Activated CD8-positive, alpha-beta memory T cell treated with anti-CD3 and anti-CD28 coated beads for 36 hours (primary cell): ENCODE data around the gene ZHX3. TPM values are rescaled to one million over a fixed set of nuclear protein-coding genes. Genes with fewer than 3 reads are reported as not detected.

ENCODE experiments used
- CTCF ChIA-PET: fragments of 350-600 bp; sonication (Branson Sonifier 250); formaldehyde crosslinking; loops from one replicate; lab custom pipeline; 2021; ENCODE audit warnings: antibody characterized with exemption; lab: Charles Lee
- POLR2A ChIA-PET: fragments of 350-600 bp; sonication (Branson Sonifier 250); formaldehyde crosslinking; loops from one replicate; lab custom pipeline; 2021; ENCODE audit warnings: antibody characterized with exemption; lab: Charles Lee
- total RNA-seq, 2 experiments: library from RNA; stranded (reverse); gene quantifications; one replicate each; pipeline ENCODE4 v1.2.3, GENCODE V29; 2021

The ZHX3 gene
- total RNA-seq, 2 experiments from 2014 or later: 14.5 to 16.0 TPM

DNA sequence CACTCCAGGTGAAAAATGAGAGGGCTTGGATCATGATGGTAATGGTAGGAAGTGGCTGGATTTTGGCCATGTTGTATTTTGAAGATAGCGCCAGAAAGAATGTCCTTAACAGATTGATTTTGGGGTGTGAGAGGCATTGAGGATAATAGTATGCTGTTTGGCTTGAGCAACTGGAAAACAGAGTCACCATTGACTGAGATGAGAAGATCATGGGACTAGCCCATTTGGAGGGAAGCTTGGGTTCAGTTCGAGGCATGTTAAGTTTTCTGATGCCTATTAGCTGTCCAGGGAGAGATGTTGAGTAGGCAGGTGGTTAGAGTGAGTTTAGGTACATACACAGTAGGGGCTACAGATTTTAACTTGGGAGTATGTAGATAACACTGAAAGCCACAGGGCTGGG, 156.8 kb downstream of the ZHX3 start:
- POLR2A ChIA-PET: no interaction called here
- CTCF ChIA-PET: interaction anchor here (1.0 to 1.3 kb wide), 4 partner anchors 10 to 110 kb away, joined by 3 read pairs; no protein-coding TSS in a partner anchor

DNA sequence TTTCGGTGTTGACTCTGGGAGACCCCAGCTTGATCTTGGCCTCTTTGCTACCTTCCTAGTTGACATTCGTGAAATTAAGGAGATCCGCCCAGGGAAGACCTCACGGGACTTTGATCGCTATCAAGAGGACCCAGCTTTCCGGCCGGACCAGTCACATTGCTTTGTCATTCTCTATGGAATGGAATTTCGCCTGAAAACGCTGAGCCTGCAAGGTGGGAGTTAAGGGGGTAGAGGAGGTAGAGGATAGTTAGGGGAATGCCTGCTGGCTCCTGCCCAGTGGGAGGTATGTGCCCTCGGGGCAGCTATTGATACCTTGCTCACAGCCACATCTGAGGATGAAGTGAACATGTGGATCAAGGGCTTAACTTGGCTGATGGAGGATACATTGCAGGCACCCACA, 158.0 kb downstream of the ZHX3 start:
- POLR2A ChIA-PET: interaction anchor here (5.6 kb wide), 1 partner anchor 20 kb away, joined by 71 read pairs; the partner anchor contains the start of gene PLCG1
- CTCF ChIA-PET: interaction anchor here (1.3 to 3.2 kb wide), 2 partner anchors 21 to 23 kb away, joined by 3 to 23 read pairs; no protein-coding TSS in a partner anchor

DNA sequence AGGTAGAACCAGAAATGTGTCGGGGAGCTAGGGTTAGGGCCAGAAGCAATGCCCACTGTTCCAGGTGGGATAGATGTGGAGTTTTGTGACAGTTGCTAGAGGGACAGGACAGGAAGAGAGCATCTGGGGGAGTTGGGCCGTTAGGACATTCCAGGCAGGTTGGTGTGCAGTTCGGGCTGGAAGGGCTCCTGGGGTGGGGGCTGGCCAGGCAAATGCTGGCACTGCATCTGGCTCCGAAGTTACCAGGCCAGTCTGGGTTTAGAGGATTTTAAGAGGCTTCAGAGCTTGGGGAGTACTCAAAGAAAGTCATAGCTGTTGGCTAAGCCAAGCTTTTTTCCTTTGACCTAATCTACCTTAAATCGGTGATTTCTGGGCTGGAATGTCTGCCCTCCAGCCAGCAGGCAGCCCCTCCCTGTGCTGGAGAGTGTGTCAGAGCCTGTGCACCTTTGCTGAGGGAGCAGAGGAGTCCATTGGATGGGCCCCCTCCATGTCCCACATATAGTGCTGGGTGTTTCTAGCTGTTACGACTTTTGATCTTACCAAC, 159.4 kb downstream of the ZHX3 start:
- ChIA-PET POLR2A (interaction anchor here (1.2 to 5.6 kb wide), 5 partner anchors 11 to 159 kb away, joined by 4 to 71 read pairs (median 6); partner anchors contain the start of genes PLCG1 and ZHX3), CTCF (interaction anchor here (0.6 to 5.2 kb wide), 10 partner anchors 11 to 181 kb away, joined by 3 to 43 read pairs (median 8); no protein-coding TSS in a partner anchor)

DNA sequence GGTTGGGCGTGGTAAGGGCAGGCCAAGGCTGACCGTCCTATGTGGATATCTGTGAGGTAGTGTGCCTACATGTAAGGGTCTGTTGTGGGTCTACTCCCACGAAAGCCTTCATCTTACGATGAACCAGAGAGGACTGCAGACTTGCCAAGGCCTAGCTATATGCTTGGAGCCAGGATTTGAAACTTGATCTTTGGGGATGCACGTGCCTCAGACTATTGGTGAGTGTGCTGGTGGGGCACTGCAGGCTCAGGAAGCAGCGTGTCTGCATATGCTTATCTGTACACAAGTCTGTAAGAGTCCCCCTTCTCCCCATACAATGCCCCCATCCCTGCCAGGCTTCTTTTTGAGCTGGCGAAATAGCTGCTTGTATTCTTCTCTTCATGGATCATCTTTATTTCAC, 162.3 kb downstream of the ZHX3 start:
- ChIA-PET CTCF (interaction anchor here (0.8 to 5.2 kb wide), 7 partner anchors 8 to 230 kb away, joined by 3 to 43 read pairs (median 10); no protein-coding TSS in a partner anchor), POLR2A (interaction anchor here (1.1 to 5.6 kb wide), 2 partner anchors 11 to 16 kb away, joined by 5 to 71 read pairs; partner anchors contain the start of gene PLCG1)

DNA sequence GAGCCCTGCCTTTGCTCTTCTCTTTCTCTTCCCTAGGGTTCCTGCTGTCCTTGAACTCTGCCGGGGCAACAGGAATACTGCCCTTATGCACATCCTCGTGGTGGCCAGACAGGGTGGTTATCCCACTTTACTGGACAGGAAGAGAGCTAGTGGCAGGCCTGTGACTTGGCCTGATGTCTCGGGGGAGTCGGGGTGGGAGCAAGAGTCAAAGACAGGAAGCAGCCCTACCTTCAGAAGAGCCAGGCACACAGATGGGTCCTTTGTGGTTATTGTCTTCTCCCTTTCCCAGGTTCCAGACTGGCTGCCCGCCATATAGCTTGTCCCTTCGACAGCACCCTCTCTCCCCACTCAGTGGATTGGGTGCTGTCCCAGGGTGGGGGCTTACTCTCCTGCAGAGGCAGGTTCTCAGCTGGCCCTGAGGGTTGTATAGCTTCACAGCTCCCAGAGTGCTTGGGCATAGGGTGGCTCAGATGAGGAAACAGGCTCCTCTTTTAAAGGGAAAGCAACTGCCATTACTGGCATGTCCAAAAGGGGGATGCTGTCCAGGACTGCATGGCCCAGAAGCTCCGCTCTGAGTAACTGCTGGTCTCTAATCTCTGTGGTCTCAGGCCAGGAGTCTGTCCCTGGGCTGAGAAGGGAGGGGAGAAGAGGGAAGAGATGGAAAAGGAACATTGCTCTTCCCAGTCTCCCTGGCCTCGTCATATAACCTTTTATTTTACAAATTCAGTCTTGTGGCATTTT, 162.9 kb downstream of the ZHX3 start:
- ChIA-PET POLR2A (interaction anchor here (1.1 to 5.6 kb wide), 2 partner anchors 10 to 15 kb away, joined by 5 to 71 read pairs; partner anchors contain the start of gene PLCG1), CTCF (interaction anchor here (0.8 to 5.2 kb wide), 6 partner anchors 8 to 230 kb away, joined by 3 to 43 read pairs (median 10); no protein-coding TSS in a partner anchor)

DNA sequence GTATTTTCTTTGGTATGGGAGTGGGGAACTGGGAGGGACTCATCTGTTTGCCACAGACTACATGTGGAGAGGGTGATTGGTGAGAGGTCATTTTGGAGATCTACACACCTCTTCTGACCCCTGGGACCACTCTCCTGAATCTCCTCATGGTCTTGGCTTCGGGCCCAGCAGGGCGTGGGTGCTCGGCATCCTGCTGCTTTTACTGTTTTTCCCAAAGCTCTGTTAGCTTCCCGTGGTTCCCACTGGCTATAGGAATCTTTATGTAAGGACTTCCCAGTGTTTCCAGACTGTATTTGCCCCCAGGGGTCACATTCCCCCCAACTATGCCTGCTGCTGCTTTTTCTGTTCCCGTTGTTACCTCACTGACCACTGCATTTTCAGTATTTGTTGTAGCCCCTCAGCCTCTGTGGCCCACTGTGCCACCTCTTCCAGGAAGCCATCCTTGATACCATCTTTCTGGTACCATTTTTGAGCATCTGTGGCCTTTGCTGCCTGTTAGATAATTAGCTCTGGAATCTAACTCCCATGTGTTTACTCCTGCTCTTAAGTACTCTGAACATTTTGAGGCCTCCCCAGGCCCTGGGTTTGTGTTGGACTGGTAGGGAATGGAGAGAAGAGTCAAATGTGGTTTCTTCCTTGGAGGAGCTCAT, 165.3 kb downstream of the ZHX3 start:
- ChIA-PET CTCF (interaction anchor here (1.3 to 2.5 kb wide), 3 partner anchors 11 to 18 kb away, joined by 3 to 12 read pairs (median 4); no protein-coding TSS in a partner anchor), POLR2A (interaction anchor here (1.9 kb wide), 1 partner anchor 10 kb away, joined by 6 read pairs; no protein-coding TSS in a partner anchor)

DNA sequence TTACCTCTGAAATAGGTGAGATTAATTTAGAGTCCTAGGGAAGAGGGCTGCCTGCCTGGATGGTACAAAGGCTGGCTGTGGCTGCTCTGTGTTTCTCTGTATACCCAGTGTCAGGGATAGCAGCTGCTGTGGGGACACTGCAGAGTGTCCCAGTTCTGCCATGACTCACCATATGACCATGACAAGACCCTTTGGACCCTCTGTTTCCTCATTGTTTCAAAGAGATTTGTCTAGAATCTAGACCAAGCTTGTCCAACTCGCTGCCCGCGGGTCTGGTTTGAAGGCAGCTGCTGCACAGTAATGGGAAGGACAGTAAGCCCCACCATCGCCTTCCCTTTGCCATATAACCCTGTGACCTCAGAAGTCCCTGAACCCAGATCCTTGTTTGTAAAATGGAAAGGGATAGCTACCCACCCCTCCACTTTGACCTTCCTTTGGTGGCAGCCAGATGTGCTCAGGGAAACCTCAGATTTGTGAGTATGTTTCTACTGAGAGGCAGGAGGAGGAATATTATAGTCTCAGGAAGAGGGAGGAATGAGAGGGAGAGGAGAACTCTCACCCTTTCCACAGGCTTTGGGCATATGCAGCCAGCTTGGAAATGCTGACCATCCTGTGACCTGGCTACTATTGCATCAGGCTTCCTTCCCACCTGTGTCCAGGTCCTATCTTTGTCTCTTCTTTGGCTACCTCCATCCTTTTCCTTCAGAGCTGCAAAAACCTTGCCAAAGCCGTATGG, 166.2 kb downstream of the ZHX3 start:
- CTCF ChIA-PET: interaction anchor here (1.0 to 2.5 kb wide), 4 partner anchors 9 to 16 kb away, joined by 3 to 12 read pairs (median 6); no protein-coding TSS in a partner anchor
- POLR2A ChIA-PET: no interaction called here

DNA sequence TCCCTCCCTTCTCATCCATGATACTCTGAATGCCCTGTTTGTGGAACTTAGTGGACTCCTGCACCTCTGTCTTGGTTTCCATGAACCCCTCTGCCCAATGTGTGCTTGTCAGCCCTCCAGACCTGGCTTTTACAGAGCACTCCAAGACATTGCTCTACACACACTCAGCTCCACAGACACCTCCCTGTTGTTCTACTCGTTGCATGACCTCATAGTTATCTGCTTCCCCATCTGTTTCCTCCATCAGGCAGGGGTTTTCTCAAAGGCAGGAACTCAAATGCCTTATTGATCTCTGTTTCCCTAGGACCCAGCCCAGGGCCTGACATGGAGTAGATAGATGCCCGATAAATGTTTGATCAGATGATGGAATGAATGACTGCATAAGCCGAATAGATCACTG, 166.9 kb downstream of the ZHX3 start:
- ChIA-PET CTCF (interaction anchor here (1.0 to 2.5 kb wide), 5 partner anchors 10 to 19 kb away, joined by 3 to 12 read pairs (median 4); no protein-coding TSS in a partner anchor), POLR2A (no interaction called here)

DNA sequence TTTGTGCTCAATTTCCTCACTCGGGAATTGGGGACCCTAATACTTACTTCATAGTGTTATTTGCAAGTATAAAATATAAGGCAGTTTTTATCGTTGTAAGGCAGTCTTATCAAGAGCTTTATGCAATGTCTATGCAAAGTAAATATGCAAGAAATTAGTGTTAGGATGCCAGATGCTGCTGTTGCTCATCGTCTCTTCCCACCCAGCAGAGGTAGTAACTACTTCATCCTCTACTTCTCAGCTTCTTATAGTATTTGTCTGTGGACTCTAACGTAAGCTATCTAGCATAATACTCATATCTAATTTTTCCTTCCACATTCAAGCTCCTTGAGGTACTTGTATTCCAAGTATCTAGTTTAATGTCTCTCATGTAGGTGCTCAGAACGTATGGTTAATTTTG, 168.6 kb downstream of the ZHX3 start:
- ChIA-PET CTCF (interaction anchor here (1.2 to 2.0 kb wide), 2 partner anchors 24 to 53 kb away, joined by 3 to 4 read pairs; no protein-coding TSS in a partner anchor), POLR2A (no interaction called here)

DNA sequence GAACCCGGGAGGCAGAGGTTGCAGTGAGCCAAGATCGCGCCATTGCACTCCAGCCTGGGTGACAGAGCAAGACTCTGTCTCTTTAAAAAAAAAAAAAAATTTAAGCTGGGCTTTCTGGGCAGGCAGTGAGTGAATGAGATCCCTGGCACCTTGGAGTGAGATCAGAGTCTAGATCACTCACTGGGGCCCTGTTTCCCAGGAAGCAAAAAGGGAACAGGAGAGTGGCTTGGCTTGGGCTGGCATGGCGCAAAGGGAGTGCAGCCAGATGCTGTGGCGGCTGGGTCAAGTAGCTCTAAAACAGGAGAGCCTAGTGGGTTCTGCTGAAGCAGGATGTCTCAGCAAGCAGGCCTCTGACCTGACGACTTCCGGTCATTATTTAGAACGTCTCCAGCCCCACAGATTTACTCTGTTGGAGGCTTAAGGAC, 169.8 kb downstream of the ZHX3 start:
- CTCF ChIA-PET: interaction anchor here (1.2 to 2.7 kb wide), 3 partner anchors 12 to 264 kb away, joined by 3 to 10 read pairs (median 3); no protein-coding TSS in a partner anchor

DNA sequence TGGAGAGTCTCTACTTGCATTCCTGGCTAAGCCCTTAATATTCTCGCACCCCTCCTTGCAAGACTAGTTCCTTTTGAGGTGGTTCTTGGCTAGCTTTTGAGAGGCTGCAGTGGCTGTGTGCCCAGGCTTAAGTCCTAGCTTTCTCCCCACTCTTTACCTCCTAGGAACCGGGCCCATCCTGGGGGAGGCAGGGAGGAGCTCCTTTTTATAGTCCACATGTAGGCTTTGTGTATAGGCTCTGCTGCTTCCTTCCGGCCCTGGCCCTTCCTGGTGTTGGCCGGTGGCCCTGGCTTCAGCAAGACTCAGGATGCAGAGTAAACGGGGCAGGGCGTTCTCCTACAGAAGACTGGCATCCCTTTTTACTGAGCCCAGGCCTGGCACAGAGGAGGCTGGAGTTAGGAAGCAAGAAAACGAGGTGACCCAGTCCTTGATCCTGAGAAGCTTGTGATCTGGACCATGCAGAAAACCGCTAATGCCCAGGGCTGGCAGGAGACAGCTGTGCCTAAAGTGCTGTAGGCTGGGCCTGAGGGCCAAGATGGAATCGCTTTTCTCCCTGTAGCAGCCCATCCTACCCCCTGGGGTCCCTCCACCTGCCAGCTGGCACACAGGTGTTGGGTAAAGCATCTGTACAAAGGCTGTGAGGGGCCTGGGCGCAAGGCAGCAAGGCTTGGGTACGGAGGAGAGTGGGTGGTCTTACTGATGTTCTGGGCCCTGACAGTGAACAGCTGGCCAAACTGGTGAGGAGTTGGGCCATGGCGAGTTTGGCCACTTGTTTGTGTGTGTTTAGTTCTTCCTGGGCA, 171.5 kb downstream of the ZHX3 start:
- CTCF ChIA-PET: interaction anchor here (0.9 to 2.7 kb wide), 3 partner anchors 9 to 12 kb away, joined by 3 to 10 read pairs (median 3); no protein-coding TSS in a partner anchor
- POLR2A ChIA-PET: interaction anchor here (1.8 to 2.6 kb wide), 2 partner anchors 11 kb away, joined by 6 to 18 read pairs; no protein-coding TSS in a partner anchor

More for the DNA sequence above, 169.8 kb downstream of the ZHX3 start:
- POLR2A ChIA-PET: interaction anchor here (1.8 kb wide), 1 partner anchor 9 kb away, joined by 6 read pairs; no protein-coding TSS in a partner anchor

DNA sequence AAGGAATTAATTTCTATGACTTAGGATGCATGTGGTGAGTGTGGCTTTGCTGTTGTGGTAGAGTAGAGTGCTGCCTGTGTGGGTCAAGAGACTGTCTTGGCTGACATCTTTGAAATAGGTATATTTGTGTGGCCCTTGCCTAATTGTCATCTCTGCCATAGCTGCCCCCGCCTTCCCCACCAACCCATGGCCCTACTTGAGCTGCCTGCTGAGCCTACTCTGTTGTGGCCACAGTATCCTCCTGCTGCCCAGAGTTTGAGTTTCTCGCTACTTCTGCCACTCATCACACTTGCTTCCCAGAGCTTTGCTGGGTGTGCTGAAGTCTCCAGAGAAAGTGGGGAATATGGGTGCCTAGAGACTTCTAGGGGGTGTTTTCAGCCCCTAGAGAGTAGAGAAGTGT, 172.2 kb downstream of the ZHX3 start:
- CTCF ChIA-PET: interaction anchor here (0.9 to 2.7 kb wide), 3 partner anchors 10 to 13 kb away, joined by 3 to 10 read pairs (median 10); no protein-coding TSS in a partner anchor
- POLR2A ChIA-PET: interaction anchor here (1.4 to 2.6 kb wide), 2 partner anchors 10 to 12 kb away, joined by 5 to 18 read pairs; no protein-coding TSS in a partner anchor

DNA sequence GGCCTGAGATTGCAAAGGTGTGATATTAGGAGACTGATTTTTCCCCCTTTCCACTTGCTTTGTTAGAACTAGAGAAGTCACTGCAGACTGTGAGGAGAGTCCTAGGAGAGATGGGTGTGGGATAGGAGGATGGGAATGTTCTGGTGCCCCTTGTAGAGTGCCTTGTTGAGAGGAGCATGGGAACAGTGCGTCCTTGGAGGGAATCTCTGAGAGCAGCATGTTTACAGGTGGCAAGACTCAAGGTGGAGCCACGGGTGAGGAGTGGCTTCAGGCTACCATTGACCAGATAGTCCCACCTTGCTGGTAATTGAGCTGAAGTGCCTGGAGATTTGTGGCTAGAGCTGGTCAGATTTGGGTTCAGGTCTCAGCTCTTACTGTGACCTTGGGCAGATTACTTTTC, 174.2 kb downstream of the ZHX3 start:
- ChIA-PET CTCF (interaction anchor here (0.9 to 2.2 kb wide), 4 partner anchors 9 to 196 kb away, joined by 3 to 10 read pairs (median 5); no protein-coding TSS in a partner anchor), POLR2A (interaction anchor here (2.6 kb wide), 1 partner anchor 14 kb away, joined by 18 read pairs; no protein-coding TSS in a partner anchor)

DNA sequence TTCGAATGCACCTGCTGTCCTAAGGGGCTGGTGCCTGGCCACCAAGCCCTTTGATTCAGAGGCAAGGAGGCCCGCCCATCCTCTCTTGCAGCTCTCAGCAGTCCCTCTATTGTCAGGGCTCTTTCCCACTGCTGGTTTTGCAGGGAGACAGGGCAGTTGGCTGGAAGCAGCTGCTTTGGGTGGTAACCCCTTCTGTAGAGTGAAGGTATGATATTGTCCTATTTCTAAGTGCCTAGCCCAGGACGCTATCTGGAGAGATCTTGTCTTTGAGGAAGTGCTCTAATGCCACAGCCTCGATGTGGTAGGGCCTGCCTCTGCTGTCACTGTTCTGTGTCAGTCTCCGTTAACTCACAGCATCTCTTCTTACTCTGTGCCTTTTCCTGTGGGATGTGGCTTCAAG, 174.6 kb downstream of the ZHX3 start:
- CTCF ChIA-PET: interaction anchor here (0.9 to 2.2 kb wide), 4 partner anchors 9 to 14 kb away, joined by 4 to 16 read pairs (median 8); no protein-coding TSS in a partner anchor
- POLR2A ChIA-PET: interaction anchor here (0.5 to 7.0 kb wide), 3 partner anchors 10 to 198 kb away, joined by 3 to 71 read pairs (median 6); no protein-coding TSS in a partner anchor

DNA sequence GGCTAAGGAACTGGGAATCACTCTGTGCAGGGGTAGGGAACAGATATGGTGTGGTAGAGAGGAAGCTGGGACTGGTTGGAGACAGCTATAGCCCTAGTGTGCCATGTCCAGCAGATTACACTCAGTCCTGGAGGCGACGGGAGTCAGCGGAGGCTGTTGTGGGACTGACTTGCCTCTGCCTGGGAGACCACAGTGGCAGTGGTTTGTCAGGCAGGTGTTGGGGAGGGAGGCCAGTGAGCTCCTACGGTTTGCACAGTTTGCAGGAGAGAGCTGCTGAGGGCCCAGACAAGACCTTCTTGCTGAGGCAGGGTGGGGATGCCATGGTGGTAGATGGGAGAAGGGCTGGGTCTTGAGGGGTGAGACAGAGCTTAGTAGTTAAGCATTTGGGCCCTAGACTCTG, 175.3 kb downstream of the ZHX3 start:
- ChIA-PET CTCF (interaction anchor here (0.8 to 2.7 kb wide), 4 partner anchors 9 to 31 kb away, joined by 3 to 16 read pairs (median 8); no protein-coding TSS in a partner anchor), POLR2A (interaction anchor here (0.5 to 7.0 kb wide), 5 partner anchors 10 to 208 kb away, joined by 3 to 71 read pairs (median 3); no protein-coding TSS in a partner anchor)
